ENCODE measurements around the gene SERP2. TPM values are rescaled to one million over a fixed set of nuclear protein-coding genes. Genes with fewer than 3 reads are reported as not detected.

Gene SERP2
- total RNA-seq, 1 donor from 2014 or later = 14.0 TPM

Other genes with a start within 250 kb of the SERP2 start
- gene TSC22D1, start 202.5 kb downstream of the SERP2 start, total RNA-seq = 119 and 122 TPM in 2 replicates

Data from neural crest cell (in vitro differentiated cells).